EL (cell line): Measurements from ENCODE around the gene DNAJC4.

Experiments
- DNase-seq: peaks from one replicate; pipeline ENCODE4 v3.0.0-alpha.2; 2016

The DNAJC4 gene

DNA sequence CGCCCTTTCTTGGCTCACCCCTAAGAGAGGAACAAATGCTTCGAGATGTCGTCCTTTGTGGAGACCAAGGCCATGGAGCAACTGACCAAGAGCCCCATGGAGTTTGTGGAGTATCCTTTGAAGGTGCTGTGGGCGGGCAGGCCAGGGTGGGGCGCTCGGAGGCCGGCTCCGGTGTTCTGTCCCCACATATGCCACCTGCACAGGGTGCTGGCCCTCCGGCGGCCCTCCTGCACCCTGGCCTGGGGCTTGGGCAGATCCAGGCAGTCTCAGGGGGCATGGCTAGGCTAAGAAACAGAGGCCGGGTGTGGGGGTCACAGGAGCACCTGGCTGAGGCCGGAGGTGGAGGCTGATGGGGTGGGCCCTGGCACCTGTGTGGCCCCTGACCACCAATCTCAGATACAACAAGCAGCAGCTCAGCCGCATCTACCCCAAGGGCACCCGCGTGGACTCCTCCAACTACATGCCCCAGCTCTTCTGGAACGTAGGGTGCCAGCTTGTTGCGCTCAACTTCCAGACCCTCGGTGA is 31.3 kb downstream of the DNAJC4 start:
- no peak for DNase-seq

DNA sequence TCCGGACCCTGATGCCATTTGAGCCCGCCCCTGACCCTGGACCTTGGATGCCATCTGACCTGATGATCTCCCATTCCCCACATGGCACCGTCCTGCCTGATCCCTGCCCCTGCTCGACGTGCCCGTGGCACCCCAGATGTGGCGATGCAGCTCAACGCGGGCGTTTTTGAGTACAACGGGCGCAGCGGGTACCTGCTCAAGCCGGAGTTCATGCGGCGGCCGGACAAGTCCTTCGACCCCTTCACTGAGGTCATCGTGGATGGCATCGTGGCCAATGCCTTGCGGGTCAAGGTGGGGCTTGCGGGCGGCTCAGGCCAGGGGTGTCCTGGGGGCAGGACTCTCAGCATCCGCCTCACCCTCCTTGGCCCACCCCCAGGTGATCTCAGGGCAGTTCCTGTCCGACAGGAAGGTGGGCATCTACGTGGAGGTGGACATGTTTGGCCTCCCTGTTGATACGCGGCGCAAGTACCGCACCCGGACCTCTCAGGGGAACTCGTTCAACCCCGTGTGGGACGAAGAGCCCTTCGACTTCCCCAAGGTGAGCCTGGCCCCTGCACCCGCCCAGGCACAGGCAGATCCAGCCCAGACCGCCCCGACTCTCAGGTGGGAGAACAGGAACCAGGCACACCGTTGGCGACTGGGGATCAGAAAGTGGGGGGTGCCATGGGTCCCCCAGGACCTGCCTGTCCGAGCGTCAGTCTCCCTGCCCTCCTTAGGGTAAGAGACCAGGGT is 32.1 kb downstream of the DNAJC4 start:
- no peak for DNase-seq

DNA sequence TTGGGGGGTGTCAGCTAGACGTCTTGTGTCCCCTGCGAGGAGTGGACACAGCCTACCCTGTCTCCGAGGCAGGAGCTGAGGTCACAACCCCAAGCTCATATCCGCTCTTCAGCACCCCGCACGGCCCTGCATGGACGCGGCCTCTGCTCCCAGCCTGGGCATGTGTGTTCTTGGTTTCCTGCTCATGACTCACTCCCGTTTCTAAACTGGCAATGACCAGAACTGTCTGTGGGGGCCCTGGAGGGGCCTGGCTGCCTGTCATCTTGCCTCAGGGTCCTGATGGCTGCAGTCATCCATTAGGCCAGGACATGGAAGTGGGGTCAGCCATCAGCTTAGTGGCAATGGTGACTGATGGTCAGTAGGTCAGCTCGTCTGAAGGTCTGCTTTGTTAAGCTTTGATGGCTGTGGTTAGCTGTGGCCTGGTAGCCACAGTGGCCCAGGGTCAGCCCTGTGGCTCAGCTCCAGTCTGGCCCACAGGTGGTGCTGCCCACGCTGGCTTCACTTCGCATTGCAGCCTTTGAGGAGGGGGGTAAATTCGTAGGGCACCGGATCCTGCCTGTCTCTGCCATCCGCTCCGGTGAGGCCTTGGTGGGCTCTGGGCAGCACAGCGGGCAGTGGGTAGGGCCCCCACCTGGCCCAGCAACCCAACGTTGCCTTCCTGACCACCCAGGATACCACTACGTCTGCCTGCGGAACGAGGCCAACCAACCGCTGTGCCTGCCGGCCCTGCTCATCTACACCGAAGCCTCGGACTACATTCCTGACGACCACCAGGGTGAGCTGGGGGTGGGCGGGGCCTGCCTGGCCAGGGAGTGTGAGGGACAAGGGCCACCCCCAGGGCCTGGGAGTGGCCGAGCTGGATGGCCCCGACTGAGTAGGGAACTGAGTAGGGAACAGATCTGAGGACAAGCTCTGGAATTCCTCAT is 32.9 kb downstream of the DNAJC4 start:
- peak; percentile 86 for DNase-seq

DNA sequence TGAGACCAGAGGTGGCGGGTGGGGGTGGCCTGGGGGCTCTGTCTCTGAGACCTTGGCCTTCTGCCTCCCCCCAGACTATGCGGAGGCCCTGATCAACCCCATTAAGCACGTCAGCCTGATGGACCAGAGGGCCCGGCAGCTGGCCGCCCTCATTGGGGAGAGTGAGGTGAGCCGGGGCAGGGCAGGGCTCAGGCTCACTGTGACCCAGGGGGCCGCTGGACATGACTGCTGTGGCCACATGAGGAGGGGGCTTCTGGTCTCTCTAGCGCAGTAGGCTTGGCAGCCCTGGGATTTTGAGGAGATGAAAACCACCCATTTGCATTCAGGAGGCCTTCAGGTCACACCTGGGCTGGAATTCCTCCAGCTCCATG is 33.6 kb downstream of the DNAJC4 start:
- DNase-seq, result no peak

DNA sequence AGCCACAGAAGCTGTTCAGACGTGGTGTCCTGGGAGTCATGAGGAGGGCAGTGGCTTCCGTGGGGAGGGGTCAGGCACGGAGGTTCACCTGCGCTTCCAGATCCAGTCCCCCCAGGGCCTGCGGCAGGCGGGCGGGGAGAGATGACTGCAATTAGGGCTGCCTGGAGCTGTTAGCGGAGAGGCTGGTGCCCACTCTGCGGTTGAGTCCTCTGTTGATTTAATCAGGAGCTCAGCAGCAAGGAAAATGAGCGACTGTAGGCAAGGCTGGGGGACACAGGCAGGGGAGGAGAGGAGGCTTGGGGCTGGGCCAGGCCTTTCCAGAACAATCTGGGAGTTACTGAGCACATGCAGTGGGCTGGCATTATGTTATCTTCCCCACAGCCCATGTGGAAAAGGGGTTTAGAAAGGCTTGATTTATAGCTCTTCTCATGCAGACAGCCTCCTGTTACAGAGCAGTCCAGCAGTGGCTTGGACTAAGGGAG is 34.1 kb downstream of the DNAJC4 start:
- no peak for DNase-seq

DNA sequence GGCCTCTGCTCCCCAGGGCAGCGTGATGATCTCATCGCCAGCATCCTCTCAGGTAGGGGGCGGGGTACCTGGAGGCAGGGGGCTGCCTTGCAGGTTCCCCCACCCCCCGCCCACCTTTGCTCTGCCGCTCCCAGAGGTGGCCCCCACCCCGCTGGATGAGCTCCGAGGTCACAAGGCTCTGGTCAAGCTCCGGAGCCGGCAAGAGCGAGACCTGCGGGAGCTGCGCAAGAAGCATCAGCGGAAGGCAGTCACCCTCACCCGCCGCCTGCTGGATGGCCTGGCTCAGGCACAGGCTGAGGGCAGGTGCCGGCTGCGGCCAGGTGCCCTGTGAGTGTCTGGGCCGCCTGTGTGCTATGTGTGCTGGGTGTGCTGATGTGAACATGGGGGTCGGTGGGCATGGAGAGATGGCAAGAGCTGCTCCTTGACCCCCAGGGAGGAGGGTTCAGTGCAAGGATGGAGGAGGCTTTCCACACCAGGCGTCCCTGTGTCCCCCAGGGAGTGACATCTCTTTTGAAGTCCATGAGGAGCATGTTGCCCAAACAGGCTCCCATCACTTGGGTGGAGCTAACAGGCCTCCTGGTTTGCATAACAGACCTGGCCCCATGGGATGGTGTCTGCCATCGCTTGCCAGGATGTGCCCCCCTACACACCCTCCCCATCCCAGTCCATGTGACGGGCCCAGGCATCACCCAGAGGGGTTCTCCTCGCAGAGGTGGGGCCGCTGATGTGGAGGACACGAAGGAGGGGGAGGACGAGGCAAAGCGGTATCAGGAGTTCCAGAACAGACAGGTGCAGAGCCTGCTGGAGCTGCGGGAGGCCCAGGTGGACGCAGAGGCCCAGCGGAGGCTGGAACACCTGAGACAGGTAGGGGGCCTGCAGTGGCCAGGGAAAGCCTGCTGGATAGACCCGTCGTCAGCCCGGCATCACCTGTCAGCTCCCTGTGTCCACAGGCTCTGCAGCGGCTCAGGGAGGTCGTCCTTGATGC is 35.1 kb downstream of the DNAJC4 start:
- no peak for DNase-seq

DNA sequence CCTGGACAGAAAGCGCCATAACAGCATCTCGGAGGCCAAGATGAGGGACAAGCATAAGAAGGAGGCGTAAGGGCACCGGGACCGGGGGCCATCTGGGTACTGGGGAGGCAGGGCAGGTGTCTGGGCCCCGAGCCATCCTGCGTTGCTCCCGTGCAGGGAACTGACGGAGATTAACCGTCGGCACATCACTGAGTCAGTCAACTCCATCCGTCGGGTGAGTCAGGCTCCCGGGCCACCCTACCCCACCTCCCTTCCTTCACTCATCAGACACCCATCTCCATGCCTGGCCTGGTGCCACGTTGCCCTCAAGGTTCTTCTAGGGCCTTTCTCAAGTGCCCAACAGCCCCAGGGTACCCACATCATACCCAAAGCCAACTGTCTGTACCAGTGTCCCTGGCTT is 36.0 kb downstream of the DNAJC4 start:
- peak; percentile 70 for DNase-seq

DNA sequence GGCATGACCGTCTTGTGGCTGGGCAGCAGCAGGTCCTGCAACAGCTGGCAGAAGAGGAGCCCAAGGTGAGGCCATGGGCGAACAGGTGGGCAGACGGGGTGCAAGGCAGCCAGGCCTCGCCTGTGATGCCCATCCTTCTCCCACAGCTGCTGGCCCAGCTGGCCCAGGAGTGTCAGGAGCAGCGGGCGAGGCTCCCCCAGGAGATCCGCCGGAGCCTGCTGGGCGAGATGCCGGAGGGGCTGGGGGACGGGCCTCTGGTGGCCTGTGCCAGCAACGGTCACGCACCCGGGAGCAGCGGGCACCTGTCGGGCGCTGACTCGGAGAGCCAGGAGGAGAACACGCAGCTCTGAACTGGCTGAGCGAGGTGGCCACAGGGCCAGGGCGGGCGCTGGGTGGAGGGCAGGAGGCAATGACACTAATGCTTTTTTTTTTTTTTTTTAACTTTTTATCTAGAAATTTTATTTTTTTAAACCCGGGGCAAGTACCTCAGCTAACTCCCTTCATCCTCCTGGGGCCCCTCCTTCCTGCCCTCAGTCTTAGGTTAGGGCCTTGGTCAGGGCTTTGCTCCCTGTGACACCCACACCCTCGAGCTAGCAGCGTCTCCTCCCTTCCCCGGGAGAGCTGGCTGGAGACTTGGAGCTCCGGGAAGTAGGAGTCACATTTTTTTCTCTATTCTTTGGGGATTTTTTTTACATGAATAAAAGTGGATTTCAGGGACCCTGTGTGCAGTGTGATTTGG is 37.0 kb downstream of the DNAJC4 start:
- DNase-seq, result no peak

DNA sequence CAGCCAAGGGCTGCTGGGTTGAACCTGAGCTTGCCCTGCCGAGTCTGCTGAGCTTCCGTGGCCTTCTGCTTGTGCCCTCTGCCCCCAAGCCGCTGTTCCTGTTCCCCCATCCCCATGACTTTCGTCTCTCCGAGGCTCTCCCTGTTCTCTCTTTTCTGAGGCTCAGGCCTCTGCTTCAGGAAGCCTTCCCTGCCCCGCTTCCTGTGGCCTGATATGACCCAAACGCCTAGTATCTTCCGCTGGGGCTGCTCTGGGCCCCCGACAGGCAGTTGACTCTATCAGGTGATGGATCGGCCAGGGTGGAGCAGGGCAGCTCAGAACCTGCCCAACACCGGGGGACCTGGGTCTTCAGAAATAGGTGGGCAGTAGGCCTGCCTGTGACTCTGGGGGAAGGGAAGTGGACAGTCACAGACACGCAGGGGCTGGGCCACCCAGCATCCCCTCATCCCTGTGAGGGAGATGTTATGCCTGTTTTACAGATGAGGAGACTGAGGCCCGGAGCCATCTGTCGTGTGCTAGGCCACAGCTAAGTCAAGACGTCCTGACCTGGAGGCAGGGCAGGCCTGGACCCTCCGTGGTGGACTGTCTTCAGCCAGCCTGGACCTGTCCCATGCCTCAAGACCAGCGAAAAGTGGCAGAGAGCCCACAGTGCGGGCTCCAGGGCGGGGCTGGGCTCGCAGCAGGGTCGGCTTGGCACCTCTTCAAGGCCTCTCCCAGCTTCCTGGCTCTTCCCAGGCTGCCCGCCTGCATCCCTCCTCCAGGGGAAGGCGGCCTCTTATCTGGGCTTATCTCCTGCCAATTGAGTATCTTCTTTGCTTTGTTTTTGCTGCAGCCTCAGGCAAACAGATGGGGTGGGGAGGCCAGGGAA is 37.9 kb downstream of the DNAJC4 start:
- DNase-seq, result peak; percentile 79

DNA sequence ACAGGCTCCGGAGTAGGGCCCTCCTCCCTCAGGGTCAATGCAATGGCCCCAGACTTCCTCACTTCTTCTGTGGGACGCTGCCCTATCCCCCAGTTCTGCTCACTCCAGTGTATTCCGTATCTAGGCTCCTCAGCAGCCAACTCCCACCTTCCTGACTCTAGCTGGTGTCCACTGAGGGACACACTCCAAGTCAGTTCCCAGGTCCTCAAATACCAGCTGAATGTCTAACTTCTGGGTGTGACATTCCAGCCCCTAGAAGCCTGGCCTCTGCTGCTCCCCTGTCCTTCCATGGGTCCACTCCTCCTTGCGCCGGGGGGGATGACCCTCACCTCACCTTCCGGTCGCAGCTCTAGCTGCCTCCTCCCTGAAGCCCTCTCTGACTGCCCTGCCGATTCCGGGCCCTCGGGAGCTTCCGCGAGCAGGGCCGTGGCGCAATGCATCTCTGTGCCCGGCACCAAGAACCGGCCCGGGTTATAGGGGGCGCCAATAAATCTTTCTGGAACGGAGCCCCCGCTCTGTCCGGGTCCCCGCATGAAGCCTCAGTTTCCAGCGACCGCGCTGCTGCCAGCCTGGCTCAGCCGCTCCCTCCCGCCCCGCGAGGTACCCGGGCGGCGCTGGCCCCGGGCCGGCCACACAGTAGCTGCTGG is 38.7 kb downstream of the DNAJC4 start:
- DNase-seq, result peak; percentile 68

DNA sequence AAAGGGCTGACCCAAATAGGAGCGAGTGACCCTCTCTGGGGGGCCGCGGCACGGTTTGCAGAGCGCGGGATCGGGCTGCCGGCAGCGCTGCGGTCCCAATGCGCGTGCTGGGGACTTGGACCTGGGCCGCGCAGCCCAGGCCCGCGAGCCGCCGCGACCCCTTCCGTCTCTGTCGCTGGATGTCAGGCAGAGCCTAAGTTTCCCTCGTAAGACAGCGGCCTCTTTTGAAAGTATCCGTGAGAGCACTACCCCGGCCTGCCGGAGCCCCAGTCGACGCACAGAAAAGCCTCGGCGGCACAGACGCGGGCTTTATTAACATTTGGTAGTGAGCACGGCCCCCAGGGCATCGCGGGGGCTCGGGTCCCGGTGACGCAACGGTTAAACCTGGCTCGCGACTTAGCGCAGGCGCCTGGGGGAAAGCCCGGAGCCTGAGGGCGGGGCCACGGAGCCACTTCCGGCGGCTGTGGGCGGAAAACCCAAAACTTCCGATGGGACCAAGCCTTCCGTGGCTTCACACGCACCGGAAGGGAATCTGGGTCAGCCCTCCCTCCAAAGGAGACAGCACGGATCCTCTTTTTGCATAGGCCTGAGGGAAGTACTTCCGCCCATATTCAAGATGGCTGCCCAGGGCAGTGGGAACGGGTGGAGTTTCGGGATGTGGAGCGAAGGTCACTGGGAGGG is 39.3 kb downstream of the DNAJC4 start:
- DNase-seq, result peak; percentile 100

DNA sequence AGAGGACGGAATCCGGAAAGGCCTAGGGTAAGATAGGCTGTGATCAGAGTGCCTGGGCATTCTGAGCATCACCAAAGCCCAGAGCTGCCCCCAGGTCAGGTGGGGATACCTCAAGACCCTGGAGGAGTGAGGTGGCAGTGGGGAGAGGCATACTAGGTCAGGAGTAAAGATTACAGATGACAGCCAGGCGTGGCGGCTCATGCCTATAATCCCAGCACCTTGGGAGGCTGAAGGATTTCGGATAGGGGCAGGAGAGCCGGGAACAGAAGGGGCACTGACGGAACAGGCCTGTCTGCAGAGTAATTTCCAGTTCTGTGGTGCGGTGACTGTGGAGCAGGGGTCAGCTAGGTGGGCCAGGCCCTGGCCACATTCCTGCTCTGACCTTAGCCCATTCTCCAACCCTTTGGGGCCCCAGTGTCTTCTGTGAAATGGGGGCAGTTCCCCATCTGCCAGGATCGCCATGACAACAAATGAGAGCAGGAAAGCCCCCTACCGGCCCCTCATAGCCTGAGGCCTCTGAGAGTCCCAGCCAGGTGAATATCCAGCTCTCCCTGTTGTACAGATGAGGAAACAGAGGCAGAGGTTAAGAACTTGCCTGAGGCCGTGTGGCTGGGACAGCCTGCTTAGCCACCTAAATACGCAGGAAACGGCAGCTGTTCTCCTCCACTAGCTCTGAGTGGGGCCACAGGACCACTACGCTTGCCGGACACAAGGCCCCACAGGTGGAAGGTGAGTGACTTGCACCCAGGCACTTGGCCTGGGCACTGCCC is 44.9 kb downstream of the DNAJC4 start:
- DNase-seq, result no peak

DNA sequence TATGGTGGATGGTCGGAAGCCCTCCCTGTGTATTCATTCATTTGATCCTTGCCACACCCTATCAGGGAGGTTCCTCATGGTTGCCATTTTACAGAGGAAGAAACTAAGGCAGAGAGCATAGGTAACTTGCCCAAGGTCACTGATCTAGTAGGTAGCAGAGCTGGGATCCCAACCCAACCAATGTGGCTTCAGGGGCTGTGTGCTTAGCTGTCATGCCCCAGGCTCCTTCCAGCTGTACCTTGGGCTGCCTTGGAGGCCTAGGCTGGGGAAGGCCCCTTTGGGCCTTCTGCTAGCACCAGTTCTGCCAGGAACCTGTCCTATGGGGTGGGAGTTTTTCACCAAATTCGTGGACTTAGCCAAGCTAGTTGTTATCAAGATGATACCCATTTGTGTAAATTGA is 45.5 kb downstream of the DNAJC4 start:
- no peak for DNase-seq

DNA sequence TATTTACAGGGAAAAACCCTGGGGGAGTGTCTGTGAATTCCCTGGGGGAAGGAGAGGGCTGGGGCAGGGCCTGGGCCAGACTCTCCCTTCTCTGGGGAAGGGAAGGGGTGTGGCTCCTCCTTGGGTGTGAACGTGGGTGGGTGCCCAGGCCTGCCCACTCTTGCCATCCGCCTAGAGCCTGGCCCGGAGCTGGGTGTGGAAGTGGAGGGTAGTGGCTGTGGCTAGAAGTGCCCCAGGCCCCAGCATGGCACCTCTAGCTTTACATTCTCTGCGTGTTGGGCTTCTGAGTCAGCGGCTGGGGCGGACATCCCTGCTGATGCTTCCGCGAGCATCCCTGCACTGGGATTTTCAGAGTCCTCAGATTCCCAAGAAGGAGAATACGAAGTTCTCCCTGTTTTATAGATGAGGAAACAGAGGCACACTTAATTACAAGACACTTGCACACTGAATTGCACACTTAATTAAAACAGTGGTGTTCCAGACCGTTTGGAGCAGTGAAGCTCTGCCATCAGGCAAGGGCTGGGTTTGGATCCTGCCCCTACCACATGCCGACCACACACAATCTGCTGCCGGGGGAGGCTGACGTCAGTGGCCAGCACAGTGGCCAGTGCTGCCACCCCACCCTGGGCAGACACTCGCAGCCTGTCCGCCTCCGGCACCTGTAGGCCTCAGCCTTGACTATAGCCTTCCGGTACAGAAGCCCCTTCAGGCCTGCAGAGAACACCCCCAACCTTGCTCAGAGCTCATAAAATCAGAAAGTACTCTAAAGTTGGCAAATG is 46.5 kb downstream of the DNAJC4 start:
- peak; percentile 94 for DNase-seq

DNA sequence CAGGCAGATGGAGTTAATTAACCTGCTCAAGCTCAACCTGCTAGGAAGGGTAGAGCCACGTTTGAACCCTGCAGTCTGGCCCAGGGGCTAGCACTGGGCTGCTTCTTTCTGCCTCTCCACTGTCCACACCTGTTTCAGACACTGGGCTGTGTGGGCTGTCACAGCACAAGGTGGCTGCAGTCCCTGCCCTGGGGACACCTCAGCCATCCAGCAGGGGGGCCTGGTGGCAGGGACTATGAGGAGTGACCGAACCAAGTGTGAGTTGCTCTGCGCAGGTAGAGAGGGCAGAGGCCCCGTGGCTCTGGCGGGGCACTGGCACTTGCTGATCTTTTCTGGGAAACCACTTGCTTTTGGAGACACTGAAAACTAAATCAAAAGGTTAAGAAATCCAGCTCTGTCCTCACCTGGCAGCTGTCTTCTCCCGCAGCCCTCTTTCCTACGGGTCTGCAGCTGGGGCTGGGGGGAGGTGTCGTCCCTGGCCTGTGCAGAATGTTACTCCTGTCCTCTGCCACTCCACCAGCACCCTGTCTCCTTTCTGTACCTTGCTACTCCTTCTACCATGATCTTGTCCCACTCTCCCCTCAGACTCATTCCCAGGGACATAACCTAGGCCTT is 48.3 kb downstream of the DNAJC4 start:
- no peak for DNase-seq

DNA sequence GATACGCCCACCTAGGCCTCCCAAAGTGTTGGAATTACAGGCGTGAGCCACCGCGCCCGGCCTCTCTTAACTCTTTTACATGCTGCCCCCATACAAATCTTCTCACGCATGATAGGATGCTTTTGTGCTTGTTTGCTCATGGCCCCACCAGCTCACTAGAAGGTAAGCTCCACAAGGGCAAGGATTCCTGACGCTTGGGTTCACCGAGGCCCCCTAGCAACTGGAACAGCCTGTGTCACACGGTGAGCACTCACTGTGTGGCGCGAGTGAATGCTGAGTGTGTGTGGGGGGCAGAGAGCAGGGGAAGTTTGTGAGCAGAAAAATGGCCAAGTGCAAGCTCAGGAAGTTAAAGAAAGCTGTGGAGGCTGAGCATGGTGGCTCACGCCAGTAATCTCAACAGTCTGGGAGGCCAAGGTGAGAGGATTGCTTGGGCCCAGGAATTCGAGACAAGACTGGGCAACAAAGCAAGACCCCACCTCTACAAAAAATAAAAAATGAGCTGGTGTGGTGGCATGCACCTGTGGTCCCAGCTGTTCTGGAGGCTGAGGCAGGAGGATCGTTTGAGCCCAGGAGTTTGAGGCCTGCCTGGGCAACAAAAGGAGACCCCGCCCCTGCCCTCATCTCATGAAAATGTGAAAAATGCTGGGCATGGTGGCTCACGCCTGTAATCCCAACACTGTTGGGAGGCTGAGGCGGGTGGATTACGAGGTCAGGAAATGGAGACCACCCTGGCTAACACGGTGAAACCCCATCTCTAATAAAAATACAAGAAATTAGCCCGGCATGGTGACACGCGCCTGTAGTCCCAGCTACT is 51.8 kb downstream of the DNAJC4 start:
- DNase-seq, result no peak

DNA sequence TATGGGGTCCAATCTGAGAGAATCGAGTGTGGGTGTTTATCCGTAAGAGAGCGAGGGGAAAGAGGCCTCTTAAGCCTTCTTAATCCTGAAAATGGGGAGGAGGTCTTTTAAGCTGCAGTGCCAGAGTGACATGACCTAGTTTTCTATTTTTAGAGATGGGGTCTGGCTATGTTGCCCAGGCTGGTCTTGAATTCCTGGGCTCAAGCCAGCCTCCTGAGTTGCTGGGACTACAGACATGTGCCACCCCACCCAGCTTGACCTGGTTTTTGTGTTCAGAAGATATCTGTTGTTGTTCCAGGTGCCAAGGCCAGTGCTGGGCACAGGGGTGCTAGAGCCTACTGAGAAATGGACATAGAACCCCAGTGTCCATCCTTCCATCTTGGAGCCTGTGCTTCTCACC is 52.7 kb downstream of the DNAJC4 start:
- DNase-seq, result no peak
